ENCODE measurements around the gene PTHLH. TPM values are rescaled to one million over a fixed set of nuclear protein-coding genes. Genes with fewer than 3 reads are reported as not detected.

The PTHLH gene
- total RNA-seq, 4 donors from 2014 or later, result 0.26 TPM; not detected in 3

- Histone ChIP-seq H3K4me3 (no peak overlapping the region), H3K36me3 (no peaks in the 10 kb centered on the region), H3K4me1 (no peaks in the 10 kb centered on the region), H3K27ac (no peak overlapping the region), H3K27me3 (no peaks in the 10 kb centered on the region), H3K9me3 (no peaks in the 10 kb centered on the region)
- intact Hi-C loops (cut with DNase I; ENCODE audit: low total_unique reads) (no loop called here), in situ Hi-C loops (cut with MboI; ENCODE audit: low sequenced_read_pairs in 4 of 4) (loop anchor here in 2 of 4 donors (25.0 kb wide), 1 partner anchor 197 kb away; no protein-coding TSS in a partner anchor)
- ATAC-seq (no peak), DNase-seq (no peak)
- no peak for TF ChIP-seq POLR2A (IDR thresholded peaks at IDR 0.05)
- TF ChIP-seq, protein P1, sequence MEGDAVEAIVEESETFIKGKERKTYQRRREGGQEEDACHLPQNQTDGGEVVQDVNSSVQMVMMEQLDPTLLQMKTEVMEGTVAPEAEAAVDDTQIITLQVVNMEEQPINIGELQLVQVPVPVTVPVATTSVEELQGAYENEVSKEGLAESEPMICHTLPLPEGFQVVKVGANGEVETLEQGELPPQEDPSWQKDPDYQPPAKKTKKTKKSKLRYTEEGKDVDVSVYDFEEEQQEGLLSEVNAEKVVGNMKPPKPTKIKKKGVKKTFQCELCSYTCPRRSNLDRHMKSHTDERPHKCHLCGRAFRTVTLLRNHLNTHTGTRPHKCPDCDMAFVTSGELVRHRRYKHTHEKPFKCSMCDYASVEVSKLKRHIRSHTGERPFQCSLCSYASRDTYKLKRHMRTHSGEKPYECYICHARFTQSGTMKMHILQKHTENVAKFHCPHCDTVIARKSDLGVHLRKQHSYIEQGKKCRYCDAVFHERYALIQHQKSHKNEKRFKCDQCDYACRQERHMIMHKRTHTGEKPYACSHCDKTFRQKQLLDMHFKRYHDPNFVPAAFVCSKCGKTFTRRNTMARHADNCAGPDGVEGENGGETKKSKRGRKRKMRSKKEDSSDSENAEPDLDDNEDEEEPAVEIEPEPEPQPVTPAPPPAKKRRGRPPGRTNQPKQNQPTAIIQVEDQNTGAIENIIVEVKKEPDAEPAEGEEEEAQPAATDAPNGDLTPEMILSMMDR (IDR thresholded peaks at IDR 0.05 in 4 of 5, conservative IDR thresholded peaks at IDR 0.05 in 1 of 5), result no peak
Measured at GRCh38 chr12:27934276-27934675, 38.3 kb downstream of the PTHLH start.

- in situ Hi-C loops (cut with MboI; ENCODE audit: low sequenced_read_pairs in 4 of 4) (loop anchor here in 2 of 4 donors (25.0 kb wide), 1 partner anchor 194 kb away; no protein-coding TSS in a partner anchor), intact Hi-C loops (cut with DNase I; ENCODE audit: low total_unique reads) (no loop called here)
- Histone ChIP-seq H3K36me3 (no peaks in the 10 kb centered on the region), H3K4me1 (no peaks in the 10 kb centered on the region), H3K4me3 (no peak overlapping the region), H3K27ac (no peak overlapping the region), H3K27me3 (no peaks in the 10 kb centered on the region), H3K9me3 (no peaks in the 10 kb centered on the region)
- DNase-seq, result no peak
- no peak for TF ChIP-seq POLR2A (IDR thresholded peaks at IDR 0.05)
- TF ChIP-seq, protein P1 (IDR thresholded peaks at IDR 0.05 in 4 of 5, conservative IDR thresholded peaks at IDR 0.05 in 1 of 5), result no peak
- ATAC-seq, result no peak
Measured at GRCh38 chr12:27931390-27931789, 41.1 kb downstream of the PTHLH start.

DNA sequence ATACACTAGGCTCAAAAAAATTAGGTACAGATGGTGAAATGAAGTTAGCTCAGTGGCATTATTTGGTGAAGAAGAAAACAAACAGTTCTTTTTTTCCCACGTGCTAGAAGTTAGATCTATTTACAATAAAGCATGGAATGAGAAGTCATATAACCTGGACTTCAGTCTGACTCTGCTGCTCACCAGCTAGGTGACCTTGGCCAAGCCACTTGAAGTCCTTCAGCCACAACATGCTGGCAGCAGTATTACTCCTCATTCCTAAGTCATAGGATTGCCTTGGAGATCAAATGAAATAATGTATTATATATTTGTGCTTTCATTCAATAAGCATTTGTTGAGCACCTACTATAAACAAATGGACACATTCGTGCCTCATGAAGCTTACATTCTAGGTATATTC is 45.2 kb downstream of the PTHLH start:
- Histone ChIP-seq H3K4me3 (no peak overlapping the region), H3K27me3 (no peaks in the 10 kb centered on the region), H3K27ac (no peak overlapping the region), H3K9me3 (no peaks in the 10 kb centered on the region), H3K36me3 (no peaks in the 10 kb centered on the region), H3K4me1 (no peaks in the 10 kb centered on the region)
- in situ Hi-C loops (cut with MboI; ENCODE audit: low sequenced_read_pairs in 4 of 4), result loop anchor here in 2 of 4 donors (25.0 kb wide), 1 partner anchor 190 kb away; no protein-coding TSS in a partner anchor
- TF ChIP-seq, protein P1 (IDR thresholded peaks at IDR 0.05 in 4 of 5, conservative IDR thresholded peaks at IDR 0.05 in 1 of 5), result no peak
- TF ChIP-seq POLR2A (IDR thresholded peaks at IDR 0.05), result no peak
- intact Hi-C loops (cut with DNase I; ENCODE audit: low total_unique reads), result no loop called here
- ATAC-seq (no peak), DNase-seq (no peak)

DNA sequence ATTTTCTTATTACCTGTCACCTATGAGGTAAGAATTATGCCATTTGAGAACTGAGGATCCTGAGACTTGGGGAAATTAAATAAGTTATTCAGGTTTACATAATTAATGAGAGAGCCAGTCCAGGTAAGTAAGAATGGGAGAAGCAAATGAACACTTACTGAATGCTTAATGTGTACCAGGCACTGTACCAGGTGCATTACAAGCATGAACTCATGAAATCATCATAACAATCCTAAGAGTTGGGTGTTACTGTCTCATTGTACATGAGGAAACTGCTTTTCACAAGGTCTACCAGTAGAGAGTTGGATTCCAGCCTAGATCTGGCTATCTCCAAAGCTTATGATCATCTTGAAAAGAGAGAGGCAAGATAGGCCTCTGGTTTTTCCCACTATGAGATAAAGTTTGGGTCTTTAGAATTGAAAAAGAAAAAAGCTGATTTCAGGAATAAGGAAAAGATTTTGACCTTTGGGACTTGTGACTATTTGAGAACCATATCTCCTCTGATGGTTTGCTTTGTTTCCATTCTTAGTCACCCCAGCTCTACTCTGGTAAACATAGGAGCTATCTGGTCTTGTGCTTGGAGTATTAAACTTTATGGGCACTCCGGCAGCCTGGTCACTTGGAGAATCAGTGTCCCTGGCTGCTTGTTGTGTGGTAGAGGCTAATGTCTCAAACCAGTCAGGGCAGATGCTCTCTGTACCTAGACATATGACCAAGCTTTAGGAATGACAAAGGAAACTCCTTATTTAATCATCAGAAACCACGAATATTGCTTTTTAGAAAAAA is 48.0 kb downstream of the PTHLH start:
- DNase-seq (no peak), ATAC-seq (no peak)
- no peaks in the 10 kb centered on the region for H3K9me3 ChIP-seq
- H3K36me3 ChIP-seq, result no peaks in the 10 kb centered on the region
- no peaks in the 10 kb centered on the region for H3K4me1 ChIP-seq
- H3K27me3 ChIP-seq, result no peaks in the 10 kb centered on the region
- in situ Hi-C loops (cut with MboI; ENCODE audit: low sequenced_read_pairs in 4 of 4), result loop anchor here in 2 of 4 donors (25.0 kb wide), 1 partner anchor 187 kb away; no protein-coding TSS in a partner anchor
- intact Hi-C loops (cut with DNase I; ENCODE audit: low total_unique reads), result no loop called here
- H3K4me3 ChIP-seq, result no peak overlapping the region
- TF ChIP-seq, protein P1 (IDR thresholded peaks at IDR 0.05 in 4 of 5, conservative IDR thresholded peaks at IDR 0.05 in 1 of 5), result no peak
- no peak for TF ChIP-seq POLR2A (IDR thresholded peaks at IDR 0.05)
- no peak overlapping the region for H3K27ac ChIP-seq
